ENCODE measurements around the gene DYSF.

Gene DYSF

GRCh38 chr2:71457123-71457915 is 4.0 kb downstream of the DYSF start:
- DNase-seq: no peak

- DNase-seq: no peak
These were observed 4.6 kb downstream of the DYSF start for GRCh38 chr2:71457923-71458322.

GRCh38 chr2:71458413-71459083 is 5.2 kb downstream of the DYSF start:
- DNase-seq: no peak

GRCh38 chr2:71459084-71459431 is 5.7 kb downstream of the DYSF start:
- no peak for DNase-seq

- DNase-seq: no peak
These were observed 6.7 kb downstream of the DYSF start for GRCh38 chr2:71460056-71460455.

GRCh38 chr2:71460595-71461303 is 7.4 kb downstream of the DYSF start:
- DNase-seq: no peak

GRCh38 chr2:71461304-71461671 is 7.9 kb downstream of the DYSF start:
- no peak for DNase-seq

GRCh38 chr2:71462056-71462605 is 8.8 kb downstream of the DYSF start:
- no peak for DNase-seq

GRCh38 chr2:71462641-71463341 is 9.4 kb downstream of the DYSF start:
- no peak for DNase-seq

GRCh38 chr2:71463342-71463654 is 9.9 kb downstream of the DYSF start:
- DNase-seq: no peak

- no peak for DNase-seq
These were observed 11.0 kb downstream of the DYSF start for GRCh38 chr2:71464389-71464788.

- DNase-seq: no peak
These were observed 12.0 kb downstream of the DYSF start for GRCh38 chr2:71465356-71465755.

- DNase-seq: no peak
These were observed 12.6 kb downstream of the DYSF start for GRCh38 chr2:71465961-71466300.

GRCh38 chr2:71466301-71467179 is 13.2 kb downstream of the DYSF start:
- DNase-seq: no peak

GRCh38 chr2:71467180-71467815 is 13.9 kb downstream of the DYSF start:
- DNase-seq: no peak

- DNase-seq: no peak
These were observed 15.1 kb downstream of the DYSF start for GRCh38 chr2:71468279-71469015.

GRCh38 chr2:71469403-71470398 is 16.3 kb downstream of the DYSF start:
- DNase-seq: no peak

GRCh38 chr2:71471276-71471675 is 17.9 kb downstream of the DYSF start:
- no peak for DNase-seq

- DNase-seq: no peak
These were observed 18.7 kb downstream of the DYSF start for GRCh38 chr2:71472019-71472418.
